HG03439 (cell line): ENCODE results near the gene PRSS21.

Source experiments
- ATAC-seq: cut with Tn5 transposase; IDR thresholded peaks from one replicate; pipeline ENCODE4 v1.9.1; 2021; ENCODE audit warnings: mild to moderate bottlenecking, moderate library complexity; ENCODE audit not compliant: unreplicated experiment

PRSS21 gene

DNA sequence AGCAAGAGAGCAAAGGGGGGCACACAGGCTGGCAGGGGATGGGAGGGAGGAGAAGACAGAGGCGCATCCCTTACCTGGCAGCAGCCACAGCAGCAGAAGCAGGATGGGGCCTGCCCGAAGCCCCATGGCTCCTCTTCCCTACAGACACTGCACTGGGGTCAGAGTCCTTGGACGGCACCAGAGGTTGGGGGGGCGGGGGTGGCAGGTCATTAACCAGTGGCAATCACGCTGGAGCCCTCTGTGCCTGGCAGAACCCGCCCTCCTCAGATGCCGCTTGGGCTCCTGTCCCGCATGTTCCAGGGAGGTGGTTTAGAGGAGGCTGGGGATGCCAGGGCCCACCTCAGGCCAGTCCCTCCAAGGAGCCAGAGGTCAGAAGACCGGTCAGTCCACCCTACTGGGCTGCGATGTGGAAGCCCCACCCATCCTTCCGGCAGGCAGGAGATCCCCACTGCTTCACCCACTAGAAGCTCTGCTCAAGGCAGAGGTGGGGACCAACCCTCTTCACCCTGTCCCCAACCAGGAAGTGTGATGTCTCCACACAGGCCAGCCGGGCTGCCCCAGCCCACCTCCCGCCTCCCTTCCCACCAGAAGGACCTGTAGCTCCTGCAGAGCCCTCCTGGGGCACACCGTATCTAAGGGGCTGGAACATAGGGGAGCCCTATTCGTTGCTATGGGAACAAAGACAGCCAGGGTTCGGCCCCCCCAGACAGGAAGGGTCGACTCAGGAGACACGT, 24.7 kb downstream of the PRSS21 start:
- ATAC-seq = no peak

DNA sequence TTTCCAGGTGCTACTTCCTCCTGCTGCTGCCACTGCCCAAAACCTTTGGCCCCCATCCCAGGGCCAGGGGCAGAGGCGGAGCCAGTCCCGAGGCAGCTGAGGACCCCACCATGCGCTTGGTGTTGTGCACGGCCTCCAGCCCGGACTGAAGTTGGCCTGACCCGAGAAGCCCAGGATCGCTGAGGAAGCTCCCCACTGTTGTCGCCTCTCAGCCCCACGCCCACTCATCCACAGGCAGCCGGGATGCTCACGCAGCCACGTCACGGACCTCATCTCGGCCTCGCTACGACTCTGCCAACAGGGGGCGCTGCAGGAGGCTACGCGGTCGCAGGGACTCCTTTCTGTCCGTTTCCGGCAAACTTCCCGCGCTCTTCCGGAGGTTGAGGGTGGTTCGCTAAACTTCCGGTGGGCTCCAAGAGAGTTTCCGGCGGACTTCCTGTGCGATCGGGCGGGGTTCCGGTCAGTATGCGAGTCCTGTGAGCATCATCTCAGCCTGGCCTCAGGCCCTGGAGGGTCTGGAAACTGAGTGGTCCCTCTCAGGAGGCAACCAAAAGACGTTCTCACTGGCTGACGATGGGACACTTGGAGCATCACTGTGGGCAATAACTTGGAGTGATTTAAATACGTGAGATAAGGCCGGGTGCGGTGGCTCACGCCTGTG, 25.4 kb downstream of the PRSS21 start:
- no peak for ATAC-seq

DNA sequence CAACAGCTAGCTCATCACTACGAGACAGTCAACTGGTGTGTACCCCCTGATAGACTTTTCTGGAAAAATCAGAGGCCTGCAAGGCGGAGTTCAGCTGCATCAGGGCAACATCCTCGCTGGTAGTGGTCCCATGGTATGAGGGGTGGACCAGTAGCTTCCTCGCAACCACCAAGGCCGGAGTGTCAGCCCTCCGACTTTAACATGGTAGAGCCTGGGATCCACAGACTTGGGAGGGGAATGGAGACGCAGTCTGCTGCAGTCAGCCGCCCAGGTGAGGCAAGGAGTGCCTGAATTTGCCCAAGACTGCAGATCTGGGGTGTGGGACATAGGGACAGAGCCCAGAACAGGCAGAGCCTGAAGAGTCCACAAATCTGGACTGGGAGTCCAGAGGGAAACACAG, 26.5 kb downstream of the PRSS21 start:
- ATAC-seq = no peak

DNA sequence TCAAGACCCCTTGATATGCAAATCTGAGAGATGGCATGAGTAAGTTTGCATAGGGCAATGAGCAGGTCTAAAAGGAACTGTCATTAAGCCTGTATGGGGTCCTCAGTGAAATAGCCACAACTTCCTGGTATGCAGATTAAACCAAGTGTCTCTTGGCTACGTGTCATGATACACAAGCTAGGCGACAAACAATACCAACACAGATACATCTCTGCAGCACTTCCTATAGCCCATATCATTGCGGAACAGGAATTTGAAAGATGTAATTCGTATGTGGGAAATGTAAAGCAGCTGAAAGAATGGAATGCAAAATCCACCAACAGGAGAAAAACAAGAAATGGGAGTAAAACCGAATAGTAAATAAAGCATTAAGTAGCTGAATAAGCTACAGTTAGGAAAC, 28.1 kb downstream of the PRSS21 start:
- no peak for ATAC-seq

DNA sequence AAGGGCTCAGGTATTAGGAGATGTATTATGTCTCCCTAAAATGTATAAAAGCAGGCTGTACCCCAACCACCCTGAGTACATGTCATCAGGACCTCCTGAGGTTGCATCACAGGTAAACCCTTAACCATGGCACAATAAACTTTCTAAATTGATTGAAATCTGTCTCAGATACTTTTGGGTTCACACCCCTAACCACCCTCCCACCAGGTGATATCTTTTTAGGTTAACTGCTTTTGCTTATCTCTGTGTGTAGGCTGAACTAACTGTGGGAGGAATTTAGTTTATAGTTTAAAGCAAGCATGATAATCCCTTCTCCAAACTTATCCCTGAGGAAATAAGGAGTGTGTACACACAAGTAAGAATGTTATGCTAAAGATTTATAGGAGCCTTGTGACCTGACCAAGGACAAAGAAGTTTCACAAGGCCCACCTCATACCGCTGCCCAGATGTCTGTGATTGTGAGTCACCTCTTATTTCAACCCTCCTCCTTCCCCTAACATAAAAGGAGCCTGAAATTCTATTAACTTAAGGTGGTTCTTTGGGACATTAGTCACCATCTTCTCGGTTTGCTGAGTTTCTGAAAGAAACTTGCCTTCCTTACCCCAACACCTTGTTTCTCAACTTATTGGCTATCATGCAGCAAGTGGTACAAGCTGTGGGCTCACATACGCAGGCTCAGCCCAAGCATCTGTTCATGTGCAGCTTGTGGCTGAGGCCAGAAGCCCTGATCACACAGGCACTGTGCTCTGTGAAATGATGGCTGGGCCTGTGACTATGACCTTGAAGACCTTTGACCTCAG, 29.7 kb downstream of the PRSS21 start:
- ATAC-seq = no peak

DNA sequence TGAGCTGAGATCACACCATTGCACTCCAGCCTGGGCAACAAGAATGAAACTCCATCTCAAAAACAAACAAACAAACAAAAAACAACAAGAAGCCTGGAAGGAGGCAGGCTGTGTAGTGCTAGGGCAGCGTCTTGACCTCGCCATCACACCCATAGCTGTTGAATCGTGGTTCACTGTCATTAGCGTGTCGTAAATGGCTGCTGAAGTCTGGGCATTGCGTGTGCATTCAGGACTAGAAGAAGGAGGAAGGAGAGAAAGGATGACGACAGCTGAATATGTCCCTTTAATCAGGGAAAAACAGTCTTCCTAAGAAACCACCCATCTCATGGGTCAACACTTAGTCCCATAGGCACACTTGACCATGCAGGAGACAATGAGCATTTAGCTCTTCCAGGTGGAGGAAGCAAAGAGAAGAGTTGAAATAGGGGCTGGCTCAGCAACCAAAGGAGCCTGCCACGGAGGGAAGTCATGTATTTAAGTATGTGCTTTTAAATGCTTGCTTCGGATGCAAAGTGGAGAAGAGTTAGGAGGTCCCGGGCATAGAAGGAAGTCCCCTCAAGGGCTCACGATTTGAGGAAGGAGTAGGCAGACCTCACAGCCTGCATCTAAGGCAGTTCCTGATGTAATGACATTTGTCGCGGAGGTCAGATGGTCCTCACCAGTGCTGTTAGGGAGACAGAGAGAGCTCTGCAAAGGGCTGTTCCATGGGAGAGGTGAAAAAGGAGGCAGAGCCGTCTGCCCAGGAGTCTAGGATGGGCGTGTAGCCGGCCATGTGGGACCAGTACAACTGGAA, 32.1 kb downstream of the PRSS21 start:
- ATAC-seq = no peak

DNA sequence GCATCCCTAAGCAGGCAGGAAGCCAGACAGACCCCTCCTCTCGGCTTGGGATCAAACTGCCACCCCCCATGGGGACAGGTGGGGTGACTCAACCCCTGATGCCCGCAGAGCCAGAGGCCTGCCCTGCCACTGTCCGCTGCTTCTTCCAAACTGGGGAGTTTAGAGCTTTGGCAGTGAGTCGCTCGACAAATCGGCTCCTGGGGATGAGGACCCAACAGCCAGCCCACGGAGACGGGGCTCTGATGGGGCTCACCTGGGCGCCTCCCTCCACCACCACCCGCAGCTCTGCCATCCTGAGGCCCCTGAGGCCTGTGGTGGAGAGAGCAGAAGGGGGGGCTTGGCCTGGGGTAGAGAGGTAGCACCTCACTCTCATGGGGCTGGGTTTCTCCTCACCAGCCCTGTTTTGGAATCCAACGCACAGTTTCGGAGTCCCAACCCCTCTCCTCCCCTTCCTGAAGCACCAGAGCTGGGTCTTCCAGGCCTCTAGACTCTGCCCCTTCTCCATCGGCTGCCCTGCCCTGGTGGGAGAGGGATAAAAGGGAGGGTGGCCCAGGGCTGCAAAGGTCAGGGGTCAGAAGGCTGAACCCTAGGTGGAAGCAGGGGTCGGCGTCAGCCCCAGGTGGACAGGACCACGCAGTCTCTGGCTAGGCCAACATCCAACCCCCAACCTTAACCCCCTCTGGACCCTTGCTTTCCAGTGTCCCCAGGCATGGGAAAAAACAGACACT, 35.1 kb downstream of the PRSS21 start:
- ATAC-seq = no peak

DNA sequence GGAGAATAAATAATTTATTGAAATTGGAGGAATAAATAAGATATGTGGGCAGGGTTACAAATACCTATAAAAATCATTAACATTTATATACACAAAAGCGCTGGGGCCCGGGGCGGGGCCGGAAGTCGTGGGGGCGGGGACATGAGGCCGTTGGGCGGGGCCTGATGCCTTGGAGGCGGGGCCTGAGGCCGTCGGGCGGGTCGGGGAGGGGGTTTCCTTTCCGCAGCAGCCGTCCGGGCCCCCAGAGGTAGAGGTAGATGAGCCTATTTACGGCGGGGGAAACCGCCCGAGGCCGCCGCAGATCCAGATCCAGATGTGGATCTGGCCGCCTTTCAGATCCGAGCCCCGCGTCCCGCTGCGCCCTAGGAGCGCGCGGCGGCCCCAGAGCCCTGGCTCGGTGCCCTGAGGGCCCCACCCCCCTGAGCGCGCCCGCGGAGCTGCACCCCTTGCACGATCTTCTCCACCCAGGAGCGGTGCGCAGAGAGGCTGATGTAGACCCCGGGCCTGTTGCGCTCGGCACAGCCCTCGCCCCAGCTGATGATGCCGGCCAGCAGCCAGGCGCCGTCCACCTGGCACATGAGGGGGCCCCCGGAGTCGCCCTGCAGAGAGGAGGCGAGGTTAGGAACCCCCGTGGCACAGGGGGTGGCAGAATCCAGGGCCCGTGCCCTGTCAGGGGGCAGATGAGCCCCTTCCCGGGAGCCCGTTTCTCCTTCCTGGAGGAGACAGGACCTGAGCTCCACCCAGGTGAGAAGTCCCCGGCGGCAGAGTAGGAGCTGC, 35.9 kb downstream of the PRSS21 start:
- no peak for ATAC-seq

DNA sequence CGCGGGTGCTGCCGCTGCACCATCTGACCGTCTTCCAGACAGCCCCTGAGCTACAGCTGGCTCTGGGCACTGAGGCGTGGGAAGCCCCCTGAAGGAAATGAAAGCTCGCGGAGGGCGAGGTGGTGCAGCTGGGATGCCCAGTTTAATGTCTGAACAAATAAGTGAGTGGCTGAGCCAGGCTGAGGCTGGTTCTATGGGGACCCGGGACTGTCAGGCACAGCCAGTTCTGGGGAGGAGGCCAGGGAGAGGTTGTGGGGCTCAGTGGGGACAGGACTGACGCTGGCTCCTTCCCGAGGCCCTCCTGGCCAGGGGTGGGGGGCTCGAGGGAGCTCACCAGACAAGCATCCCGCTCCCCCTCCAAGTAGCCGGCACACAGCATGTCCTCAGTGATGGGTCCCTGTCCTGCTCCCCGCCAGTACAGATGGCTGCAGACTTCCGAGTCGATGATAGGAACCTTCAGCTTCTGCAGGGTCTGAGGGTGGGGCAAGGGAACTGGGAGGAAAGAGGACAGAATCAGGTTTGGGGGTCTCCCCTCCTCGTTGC, 36.6 kb downstream of the PRSS21 start:
- ATAC-seq = no peak

DNA sequence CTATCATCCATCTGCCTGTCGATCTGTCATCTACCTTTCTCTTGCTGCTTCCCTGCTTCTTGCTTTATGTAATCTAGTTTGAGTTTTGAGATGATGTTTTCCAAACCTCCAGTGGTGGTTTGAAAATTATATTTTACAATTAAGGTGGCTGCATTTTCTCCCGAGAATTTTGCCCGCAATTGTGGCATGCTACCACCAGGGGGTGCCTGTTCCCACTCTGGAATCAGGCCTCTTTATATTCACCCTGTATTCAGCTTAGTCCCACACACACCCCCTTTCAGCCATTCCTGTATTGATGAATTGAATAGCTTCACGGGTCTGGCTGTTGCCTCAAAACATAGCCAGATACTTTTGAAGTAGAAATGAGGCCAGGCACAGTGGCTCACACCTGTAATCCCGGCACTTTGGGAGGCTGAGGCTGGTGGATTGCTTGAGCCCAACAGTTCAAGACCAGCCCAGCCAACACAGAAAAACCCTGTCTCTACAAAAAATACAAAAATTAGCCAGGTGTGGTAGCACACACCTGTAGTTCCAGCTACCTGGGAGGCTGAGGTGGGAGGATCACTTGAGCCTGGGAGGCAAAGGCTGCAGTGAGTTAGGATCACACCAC, 37.8 kb downstream of the PRSS21 start:
- no peak for ATAC-seq

DNA sequence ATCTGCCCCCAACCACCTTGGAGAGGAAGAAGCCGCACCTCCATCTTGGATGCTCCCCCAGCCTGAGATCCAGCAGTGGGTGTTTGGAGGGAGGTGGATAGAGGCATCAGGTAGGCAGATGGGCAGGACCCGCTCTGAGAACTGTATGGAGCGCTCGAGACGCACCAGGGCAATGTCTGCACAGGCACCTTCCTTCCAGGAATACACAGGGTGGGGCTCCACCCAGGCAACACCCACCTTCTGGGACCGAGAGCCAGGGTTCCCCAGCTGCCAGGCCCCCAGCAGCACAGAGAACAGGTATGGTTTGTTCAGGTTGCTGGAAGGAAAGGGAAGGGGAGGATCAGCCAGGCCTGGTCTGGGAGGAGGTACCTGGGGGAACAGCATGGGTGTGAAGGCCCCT, 38.5 kb downstream of the PRSS21 start:
- no peak for ATAC-seq

DNA sequence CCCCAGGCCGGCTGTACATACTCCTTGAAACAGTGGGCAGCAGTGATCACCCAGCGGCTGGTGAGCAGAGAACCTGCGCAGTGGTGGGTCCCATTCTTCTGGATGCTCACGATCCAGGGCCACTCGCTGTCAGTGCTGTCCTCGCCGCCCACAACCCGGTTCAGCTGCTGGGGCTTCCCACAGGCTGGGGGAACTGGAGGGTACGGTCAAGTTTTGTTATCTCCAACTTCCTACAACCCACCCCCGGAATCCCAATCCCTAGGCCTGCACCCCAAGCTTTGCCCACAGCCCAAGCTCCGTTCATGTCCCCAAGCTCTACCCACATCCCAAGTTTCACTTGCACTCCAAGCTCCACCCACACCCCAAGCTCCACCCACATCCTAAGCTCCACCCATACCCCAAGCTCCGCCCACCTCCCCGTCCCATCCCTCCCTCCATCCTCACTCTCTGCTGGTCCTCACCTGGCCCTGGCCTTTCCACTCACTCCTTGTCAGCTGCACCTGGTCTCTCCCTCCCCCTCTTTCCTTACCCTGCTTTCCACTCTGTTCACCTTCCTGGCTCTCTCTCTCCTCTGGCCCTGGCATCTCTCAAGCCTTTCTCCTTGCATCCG, 39.1 kb downstream of the PRSS21 start:
- ATAC-seq = no peak

DNA sequence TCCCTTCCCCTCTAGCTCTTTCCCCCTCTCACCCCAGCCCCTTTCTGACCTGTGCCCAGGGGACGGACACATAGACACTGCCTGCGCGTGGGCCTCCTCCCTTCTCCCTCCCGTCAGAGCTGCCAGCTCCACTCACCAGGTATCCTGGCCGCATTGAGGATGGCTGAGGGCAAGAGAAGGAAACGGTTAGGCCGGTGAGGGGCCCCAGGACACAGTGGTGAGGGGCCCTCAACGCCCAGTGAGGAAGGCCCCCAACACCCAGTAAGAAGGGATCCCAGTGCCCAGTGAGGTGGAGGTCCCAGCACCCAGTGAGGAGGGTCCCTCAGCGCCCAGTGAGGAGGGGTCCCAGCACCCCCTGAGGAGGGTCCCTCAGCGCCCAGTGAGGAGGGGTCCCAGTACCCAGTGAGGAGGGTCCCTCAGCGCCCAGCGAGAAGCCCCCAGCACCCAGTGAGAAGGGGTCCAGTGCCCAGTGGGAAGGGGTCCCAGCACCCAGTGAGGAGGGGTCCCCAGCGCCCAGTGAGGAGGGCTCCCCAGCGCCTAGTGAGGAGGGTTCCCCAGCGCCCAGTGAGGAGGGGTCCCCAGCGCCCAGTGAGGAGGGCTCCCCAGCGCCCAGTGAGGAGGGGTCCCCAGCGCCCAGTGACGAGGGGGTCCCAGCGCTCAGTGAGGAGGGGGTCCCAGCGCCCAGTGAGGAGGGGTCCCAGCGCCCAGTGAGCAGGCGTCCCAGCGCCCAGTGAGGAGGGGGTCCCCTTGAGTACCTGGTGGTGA, 39.8 kb downstream of the PRSS21 start:
- no peak for ATAC-seq

DNA sequence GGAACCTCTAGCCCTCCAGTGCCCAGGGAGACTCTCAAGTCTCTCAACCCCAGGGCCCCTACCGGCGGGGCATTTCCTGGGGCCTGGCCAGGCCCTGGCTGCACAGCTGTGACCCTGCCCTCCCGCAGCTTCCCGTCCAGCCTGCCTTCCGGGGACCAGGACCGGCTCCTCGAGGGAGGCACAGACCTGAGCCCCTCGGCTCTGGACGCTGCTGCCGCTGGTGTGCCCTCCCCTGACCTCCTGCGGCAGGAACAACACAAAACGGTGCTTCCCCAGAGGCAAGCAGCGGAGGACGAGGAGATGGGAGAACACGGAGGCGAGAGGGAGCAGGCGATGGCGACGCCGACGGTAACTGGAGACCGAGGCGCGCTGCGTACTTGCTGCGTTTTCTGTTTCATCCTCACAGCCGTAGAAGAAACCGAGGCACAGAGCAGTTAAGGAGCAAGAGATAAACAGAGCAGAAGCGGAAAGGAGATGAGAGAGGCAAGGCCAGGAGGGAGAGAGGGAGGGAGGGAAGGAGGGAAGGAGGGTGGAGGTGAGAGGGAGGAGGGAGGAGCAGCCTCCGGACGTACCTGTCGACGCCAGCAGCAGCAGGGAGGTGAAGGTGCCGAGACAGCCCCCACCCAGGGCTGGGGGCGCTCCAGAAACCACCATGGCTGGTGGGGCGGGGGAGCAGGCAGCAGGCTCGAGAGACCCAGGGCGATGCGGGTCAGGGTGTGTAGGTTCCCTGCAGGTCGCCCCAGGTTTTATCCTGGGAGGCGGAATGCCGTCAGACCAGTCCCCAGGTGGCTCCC, 40.6 kb downstream of the PRSS21 start, which contains the start of gene PRSS22:
Gene PRSS22 (minus strand): TSS at position 720 of the 794 bp plus-strand sequence. CDS start 66 bp downstream, at position 654.
- no peak for ATAC-seq

DNA sequence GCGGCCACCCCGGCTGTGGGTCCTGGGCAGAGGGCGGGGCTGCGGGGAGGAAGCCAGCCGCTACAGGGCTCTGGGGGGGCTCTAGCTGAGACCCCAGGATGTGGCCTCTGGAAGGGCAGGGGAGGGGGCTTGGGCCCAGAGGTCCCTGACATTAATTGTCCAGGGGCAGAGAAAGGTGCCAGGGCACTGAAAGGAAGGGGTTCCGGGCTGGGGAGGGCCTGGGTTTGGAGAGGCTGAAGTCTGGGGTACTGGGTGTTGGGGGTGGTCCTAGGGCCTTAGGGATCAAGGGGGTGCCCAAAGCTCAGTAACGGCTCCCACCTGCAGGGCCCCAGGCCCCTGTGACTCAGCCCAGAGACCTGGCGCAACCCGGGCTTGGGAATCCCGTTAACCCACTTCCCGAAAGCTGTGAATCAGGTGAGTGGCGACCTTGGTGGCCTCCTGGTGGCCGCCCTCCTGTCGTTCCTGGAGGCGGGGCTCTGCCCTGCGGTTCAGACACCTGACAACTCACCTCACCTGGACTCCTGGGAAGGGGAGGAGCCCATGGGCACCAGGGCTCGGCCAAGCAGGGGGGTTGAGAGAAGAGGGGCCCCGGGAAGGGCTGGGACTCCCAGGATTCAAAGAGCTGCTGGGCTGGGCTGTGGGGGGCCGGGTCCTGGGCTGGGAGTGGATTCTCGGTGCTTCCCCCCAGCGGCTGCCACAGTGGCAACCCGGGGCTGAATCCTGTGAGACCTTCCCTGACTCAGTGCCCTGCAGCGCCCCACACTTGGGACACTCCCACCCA, 41.4 kb downstream of the PRSS21 start:
- ATAC-seq = no peak

DNA sequence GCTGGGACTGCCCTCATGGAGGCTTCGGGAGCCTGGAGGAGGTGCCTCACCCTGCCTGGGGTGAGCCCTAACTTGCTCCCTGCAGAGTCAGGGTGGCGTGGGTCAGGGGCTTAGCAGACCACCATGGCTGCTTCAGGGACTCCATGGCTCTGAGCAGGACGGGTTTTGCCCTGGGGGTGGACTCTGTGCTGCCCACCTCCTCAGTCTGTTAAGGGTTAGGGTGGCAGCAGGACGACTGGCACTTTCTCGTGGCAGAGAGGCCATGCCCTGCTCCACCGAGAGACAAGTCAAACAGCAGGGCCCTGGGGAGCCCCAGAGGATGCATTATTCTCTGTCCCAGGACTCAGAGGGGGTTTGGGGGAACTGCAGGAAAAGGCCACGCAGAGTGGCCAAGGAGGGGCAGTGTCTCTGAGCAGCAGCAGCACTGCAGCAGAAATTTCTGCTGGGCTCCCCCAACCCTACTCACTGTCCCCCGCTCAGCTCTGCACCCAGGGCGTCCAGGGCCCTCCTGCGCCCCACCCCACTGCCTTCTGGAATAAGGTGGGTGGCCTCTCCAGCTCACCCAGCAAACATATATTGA, 42.7 kb downstream of the PRSS21 start:
- no peak for ATAC-seq
